Stimulated activated CD8-positive, alpha-beta memory T cell treated with anti-CD3 and anti-CD28 coated beads, Interleukin-4, amount 100 ng/mL, for 24 hours (primary cell): ENCODE measurements around the gene FMNL3.
"Not testable (repeated sequence)": the region's sequence is repeated elsewhere in the genome, so short reads cannot be mapped to it uniquely, and the experiment has no call there.

Experiments used
- DNase-seq: peaks from one replicate; pipeline ENCODE4 v3.0.0-alpha.2; 2020; ENCODE audit warnings: low read depth

The FMNL3 gene

GRCh38 chr12:49707128-49707811, at the start of gene FMNL3:
Gene FMNL3 (minus strand): TSS chr12:49707405. CDS start chr12:49707180, 225 bp downstream.
- peak; percentile 98 for DNase-seq

- DNase-seq, result no peak
Measured at GRCh38 chr12:49750996-49751393, 43.8 kb upstream of the FMNL3 start.

DNA sequence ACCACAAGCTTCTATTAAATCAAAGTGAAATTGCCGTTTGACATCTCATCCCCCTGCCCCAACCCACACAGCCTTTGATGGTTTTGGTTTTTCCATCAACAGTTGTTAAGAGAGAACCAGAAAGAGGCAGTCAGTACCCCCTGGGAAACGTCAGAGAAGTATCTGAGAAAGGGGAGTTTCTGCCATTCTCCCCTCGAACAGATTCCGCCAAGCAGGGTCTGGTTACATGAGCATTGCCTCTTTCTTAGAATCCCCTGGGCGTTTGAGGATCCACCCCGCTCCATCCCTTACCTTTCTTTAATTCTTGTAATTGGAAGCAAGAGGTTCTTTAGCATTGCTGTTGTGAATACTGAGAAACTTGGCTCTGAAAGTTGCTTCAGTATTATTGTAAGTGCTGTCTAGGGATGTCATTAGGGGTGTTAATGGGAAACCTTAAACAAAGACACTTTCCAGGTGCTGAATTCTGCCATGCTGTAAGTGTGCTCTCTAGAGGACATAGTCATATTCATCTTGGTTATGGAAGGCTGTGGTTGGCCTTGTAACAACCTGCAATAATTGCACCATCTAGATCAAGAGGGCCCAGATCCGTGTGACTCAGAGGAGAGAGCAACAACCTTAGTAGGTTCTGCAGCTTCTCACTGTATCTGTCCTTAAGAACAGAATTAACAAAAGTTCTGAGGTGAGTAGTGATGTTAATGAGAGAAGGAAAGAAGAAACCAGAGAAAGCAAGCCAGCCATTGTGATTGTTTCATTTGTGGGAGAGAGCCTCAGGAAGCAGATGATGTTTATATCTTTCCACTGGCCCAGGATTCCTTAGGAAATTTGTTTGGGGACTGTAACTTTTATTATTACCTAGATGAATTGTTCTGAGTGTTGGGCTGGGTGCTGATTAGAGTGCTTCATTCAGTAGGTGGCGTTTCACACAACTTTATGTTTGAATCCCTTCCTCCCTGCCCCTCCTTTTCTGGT, 43.1 kb upstream of the FMNL3 start:
- peak; percentile 21 for DNase-seq

DNA sequence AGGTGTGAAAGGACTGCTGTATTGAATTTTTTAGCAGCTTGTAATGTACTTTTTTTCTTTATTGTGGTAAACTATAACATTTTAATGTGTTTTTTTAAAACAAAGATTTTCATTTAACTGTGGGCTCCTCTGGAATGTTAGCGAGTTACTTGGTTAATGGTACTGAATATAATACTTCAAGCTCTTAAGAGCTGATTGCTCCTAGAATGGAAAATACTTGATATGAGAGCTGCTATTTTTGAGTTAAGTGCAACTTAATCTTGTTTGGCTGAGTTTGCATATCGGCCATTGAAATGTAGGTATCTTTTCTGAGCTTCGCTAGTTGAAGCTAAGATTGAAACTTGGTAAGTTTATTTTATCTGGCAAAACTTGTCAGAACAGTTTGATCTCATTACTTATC, 41.6 kb upstream of the FMNL3 start:
- no peak for DNase-seq

DNA sequence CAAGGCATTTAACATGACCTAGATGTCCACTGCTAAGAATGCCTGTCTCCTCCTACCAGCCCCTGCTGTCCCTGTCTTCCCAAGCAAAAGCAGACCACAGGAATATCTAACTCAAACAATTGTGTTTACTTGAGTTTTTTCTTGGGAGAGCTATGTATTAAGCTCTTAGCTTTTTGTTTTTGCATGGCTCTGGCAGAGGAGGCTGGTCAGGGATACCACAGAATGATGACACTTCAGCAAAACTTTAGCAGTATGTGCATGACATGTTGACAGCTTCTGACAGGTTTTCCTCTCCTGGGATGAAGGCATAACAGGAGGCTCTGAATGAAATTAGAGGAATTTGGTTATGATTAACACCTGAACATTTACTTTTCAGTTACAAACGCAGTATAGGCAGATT, 41.1 kb upstream of the FMNL3 start:
- DNase-seq, result no peak

DNA sequence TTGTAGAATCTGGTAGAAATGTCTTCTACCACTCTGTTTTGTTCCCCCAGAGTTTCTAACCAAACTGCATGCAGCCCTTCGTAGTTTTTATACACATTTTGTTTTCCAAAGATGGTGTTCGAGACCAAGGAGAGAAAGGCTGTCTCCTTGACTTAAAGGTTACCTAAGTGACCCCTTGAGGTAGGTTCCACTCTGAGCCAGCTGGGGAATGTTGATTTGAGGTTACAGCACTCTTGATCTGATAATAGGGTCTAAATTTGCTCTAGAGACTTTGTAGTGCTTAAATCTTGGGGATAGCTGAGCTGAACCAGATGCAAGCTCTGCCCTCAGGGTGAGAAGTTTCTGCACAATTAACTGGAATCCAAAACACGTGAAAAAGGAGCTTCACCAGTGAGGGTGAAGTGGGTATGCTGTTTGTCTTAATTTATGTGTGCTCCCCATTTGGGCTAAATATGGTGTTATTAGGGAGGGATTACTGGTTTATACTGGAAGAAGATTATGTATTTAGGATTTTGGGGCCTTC, 37.2 kb upstream of the FMNL3 start:
- DNase-seq, result no peak

DNA sequence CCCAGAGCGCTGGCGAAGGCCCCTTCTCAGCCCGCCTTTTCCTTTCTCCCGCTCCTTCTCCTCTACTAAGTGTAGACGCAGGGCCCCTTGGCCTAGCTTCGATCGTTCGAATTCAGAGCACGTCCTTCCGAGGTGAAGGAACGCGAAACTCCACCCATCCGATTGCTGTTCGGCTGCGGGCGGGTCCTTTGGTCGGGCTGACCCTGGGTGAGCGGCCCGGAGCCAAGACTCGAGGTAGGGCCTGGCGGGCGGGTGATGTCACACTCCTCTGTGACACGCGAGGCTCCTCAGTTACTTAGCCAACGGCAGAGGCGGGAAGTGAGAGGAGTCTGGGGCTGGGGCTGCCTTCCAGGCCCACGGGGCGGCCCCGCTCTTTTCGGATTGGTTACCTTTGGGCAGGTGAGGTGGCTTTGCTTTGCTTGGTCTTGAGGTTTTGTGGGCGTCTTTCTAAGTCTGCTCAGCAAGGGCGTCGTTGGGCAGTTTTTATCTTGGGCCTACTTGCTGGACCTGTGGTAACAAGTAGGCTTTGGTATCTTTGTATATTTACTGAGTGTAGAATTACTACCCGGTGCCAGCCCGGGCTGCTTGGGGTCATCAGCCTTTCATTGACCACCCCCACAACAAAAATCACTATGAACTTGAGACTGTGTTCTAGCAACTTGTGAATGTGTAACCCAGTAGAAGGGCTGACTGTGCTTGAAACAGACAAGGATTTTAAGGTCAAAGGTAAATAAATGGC, 34.8 kb upstream of the FMNL3 start:
- peak; percentile 80 for DNase-seq

GRCh38 chr12:49740930-49741881, 34.0 kb upstream of the FMNL3 start, which contains the start of gene TMBIM6:
Gene TMBIM6 (plus strand): TSS chr12:49741557. CDS start chr12:49752494, 10,937 bp downstream.
- peak; percentile 98 for DNase-seq

GRCh38 chr12:49740277-49740676, 33.1 kb upstream of the FMNL3 start:
- not testable (repeated sequence) for DNase-seq

- DNase-seq, result not testable (repeated sequence)
Measured at GRCh38 chr12:49738721-49739120, 31.5 kb upstream of the FMNL3 start.

DNA sequence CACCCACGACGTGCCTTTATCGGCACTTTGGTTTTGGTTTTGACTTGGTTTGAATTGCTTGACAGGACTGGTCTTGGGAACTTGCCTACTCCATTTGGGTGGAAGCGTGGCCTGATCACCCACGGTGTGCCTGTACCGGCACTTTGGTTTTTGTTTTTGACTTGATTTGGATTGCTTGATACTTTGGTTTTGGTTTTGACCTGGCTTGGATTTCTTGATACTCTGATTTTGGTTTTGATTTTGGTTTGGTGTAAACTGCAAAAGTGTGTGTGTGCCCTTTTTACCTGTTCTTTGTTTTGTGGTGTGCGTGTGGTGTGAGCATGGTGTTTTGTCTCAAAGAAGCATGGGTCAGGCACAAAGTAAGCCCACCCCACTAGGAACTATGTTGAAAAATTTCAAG, 27.7 kb upstream of the FMNL3 start:
- not testable (repeated sequence) for DNase-seq

DNA sequence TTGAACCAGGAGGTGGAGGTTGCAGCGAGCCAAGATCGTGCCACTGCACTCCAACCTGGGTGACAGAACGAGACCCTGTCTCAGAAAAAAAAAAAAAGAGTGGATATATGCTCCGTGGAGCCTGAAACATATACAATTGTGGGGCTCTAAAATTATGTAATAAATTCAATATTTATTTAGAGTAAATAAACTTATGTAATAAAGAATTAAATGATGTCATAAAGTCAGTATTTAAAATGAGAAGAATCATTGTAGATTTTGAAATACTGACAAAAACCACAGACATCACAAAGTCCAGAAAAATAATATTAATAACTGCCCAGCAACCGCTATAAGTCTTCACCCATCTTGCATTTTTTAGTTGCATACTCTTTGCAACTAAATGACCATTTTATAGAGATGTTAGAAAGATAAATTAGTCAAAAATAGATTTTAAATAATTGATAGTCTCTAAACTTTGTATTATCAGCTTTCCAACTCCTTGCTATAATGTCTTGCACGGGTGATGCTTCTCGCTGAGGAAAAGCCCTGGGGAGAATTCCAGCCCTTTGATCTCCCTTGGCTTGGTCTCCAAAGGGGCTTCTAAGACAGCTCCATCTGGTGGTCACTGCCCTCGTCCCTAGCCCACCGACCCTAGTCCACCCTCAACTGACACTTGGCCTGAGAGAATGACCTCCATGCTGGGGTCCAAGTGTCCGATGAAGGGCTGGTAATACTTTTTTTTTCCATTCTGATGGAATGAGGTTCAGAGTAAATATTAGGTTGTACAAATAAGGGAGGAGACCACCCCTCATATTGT, 26.2 kb upstream of the FMNL3 start:
- DNase-seq, result no peak

DNA sequence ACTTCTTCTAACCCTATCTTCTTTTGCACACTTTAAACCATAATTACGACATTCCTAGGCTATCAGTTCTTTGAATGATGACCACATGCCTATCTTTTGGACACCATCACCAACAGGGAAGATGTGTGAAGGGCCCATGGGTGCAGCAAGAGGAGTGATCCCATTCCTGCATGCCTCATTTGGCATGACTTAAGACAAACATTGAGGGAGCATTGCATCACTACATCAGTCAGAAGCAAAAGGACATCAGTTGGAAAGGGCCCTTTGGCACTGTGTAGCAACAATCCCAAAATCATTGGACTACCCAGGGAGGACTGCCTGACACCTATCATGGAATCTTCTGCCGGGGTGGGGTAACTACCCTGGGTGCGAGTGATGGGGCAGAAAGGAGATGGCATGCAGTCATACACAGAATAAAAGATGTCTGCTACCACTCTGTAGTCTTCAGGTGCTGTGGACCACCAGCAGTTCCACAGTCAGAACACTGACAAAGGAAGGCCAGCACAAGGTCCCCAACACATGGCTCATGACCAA, 23.4 kb upstream of the FMNL3 start:
- DNase-seq, result no peak

DNA sequence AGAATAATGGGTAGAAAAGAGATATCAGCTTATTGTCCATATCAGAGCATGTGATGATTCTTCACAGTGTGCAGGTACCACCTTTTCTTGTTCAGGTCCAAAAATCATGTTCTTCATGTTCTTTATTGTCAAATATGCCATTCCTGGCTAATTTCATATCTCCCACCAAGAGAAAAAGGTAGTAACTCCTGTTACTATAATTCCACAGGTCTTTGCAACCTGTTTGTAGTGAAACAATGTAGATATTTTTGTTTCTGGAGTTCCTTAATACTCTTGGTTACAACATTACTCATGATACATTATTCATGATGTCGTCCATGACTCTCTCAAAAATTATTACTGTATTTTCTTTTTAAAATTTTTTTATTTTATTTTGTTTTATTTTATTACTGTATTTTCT, 22.8 kb upstream of the FMNL3 start:
- DNase-seq, result no peak

- DNase-seq, result no peak
Measured at GRCh38 chr12:49728446-49728845, 21.2 kb upstream of the FMNL3 start.

- not testable (repeated sequence) for DNase-seq
Measured at GRCh38 chr12:49721355-49721754, 14.2 kb upstream of the FMNL3 start.

DNA sequence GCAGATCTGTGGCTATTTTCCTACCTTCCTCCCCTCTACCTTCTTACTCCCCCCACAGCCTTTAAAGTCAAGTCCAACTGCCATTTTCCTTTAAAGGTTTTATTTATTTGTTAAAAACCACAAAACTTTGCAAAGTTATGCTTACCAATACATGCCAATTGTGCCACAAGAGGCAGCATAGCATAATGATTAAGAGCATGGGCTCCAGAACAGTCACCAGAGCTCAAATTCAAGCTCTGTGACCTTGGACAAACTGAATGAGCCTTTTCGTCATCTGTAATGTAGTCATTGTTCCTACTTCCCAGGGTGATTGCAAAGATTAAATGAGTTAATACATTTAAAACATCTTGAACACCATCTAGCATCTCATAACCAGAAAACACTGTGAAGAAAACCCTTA, 13.0 kb upstream of the FMNL3 start:
- DNase-seq, result no peak

DNA sequence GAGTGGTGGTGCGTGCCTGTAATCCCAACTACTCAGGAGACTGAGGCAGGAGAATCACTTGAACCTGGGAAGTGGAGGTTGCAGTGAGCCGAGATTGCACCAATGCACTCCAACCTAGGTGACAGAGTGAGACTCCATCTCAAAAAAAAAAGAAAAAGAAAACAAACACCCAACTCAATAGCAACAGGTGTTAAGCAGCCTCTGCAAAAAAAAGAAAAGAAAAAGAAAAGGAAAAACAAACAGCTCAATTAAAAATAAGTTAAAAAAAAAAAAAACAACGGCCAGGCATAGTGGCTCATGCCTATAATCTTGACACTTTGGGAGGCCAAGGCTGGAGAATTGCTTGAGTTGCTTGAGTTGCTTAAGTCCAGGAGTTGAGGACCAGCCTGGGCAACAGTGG, 10.6 kb upstream of the FMNL3 start:
- not testable (repeated sequence) for DNase-seq

DNA sequence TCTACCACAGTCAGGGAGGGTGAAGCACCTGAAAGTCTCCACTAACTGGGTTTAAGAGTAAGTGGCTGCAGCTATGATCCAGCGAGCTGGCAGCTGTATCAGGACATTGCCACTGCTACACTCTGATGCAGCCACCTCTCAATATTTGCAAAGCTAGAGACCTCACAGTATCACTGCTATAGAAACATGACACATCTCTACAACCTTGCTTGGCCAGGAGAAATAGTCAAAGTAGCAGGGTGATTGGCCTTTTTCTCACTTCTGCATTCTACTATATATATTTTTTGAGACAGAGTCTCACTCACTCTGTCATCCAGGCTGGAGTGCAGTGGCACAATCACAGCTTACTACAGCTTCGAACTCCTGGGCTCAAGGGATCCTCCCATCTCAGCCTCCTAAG, 9.3 kb upstream of the FMNL3 start:
- no peak for DNase-seq

DNA sequence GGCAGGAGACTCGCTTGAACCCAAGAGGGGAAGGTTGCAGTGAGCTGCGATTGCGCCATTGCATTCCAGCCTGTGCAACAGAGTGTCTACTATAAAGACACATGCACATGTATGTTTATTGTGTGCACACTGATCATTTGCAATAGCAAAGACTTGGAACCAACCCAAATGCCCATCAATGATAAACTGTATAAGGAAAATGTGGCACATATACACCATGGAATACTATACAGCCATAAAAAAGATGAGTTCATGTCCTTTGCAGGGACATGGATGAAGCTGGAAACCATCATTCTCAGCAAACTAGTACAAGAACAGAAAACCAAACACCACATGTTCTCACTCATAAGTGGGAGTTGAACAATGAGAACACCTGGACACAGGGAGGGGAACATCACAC, 6.7 kb upstream of the FMNL3 start:
- DNase-seq, result not testable (repeated sequence)
